Measurements from ENCODE around the gene SLC35E1.
"Not testable (repeated sequence)": the region's sequence is repeated elsewhere in the genome, so short reads cannot be mapped to it uniquely, and the experiment has no call there.

The SLC35E1 gene

GRCh38 chr19:16520986-16521624, 51.1 kb downstream of the SLC35E1 start:
- DNase-seq = no peak

DNA sequence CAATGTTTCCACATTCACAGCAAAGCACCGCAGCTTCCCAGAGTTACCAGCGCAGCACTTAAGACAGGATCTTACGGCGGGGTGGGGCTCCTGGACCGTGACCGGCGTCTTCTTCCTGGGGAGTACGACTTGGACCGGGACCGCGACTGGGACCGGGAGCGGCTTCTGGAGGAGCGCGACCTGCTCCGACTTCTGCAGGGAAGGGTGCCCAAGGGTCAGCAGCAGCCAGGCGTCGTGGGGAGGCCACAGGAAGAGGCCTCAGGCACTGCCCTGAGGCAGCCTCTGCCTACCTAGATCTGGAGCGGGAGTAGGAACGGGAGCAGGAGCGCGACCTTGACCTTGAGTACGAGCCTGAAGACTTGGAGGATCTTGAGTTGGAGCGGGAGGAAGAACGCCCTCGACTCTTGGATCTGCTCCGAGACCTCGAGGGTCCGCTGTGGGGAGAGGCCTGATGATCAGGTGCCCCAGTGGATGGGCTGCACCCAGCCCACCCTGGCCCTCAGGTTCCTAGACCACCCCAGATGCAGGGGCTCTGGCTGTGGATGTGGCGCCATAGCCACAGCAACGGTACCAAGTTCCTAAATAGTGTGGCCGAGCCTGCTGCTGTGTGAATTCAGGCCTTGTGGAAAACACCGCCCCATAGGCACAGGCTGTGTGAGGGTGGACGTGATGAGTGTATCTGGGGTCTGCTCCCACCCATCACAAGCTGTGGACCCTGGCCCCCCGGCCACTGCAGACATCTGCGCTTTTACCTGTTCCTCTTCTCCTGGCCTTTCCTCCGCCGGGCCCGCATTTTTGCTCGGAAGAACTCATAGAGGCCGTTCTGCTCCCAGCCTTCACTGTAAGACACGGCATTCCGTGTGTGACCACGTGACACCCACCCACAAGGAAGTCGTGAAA, 51.9 kb downstream of the SLC35E1 start:
- DNase-seq = no peak

DNA sequence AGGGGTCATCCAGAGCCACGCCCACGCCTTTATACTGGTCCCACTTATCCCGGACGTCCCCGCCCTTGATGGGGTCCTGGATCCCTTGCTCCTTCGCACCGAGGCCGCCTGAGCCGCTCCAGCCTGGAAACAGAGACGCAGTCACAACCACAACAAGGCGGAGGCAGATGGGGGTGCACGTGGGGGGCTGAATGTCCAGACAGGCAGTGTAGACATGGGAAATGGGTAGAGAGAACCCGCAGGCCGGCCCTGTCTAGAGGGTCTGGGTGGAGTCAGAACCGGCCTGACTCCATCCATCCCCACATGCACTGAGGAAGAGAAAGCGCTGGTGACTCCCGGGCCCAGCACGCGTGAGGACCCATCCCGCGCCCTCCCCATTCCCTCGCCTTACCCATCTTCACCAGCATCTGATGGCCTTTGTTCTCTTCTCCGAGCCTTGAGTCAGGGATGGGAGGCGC, 53.0 kb downstream of the SLC35E1 start:
- DNase-seq = no peak

- no peak for DNase-seq
These were observed 53.6 kb downstream of the SLC35E1 start for GRCh38 chr19:16518483-16519229.

DNA sequence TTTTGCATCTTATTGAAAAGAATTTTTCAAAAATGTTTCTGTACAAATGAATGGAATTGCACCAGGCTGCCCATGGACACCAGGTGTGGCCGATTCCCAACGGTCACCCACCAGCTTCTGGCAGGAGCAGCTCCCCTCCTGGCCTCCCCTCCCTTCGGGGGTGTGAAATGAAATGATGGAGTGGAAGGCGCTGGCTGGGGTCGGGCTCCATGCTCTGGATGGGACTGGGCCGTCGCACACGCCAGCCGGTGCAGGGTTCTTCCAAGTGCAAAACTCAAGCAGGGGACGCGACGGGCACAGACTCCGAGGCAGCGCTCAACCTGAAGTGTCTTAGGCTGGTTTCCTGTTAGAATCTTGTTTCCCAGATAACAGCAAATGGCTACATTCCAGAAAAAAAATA, 54.2 kb downstream of the SLC35E1 start:
- no peak for DNase-seq

DNA sequence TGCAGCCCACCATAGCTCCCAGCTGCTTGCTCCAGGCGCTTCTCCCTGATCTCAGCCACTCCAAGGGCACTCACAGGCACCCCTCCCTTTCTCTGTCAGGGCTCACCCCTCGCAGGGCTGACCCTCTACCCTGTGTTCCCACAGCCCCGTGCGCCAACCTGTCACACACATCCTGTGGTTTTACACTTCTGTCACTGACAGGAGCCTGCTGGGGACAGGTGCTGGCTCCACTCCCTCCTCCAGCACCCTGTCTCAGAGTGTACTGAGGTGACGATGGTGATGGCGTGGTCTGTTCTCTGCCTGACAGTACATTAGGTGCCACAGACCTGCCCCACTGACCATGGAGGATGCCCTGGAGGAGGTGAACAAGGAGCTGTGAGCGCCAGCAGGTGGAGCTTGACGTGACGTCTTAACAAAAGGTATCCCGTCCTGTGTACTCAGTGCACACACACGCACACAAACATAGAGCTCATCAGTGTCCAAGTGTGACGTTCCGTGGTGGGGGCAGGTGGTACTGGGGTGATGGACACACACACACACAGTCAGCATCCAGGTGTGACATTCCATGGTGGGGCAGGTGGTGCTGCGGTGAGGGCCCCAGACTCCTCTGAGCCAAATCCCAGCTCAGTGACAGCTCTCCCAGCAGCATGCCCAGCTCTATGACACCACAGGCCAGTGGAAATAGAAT, 55.1 kb downstream of the SLC35E1 start:
- peak in 1 of 2 donors; percentile 5 for DNase-seq

- no peak for DNase-seq
These were observed 55.8 kb downstream of the SLC35E1 start for GRCh38 chr19:16516381-16516780.

GRCh38 chr19:16514383-16515019, 57.7 kb downstream of the SLC35E1 start:
- DNase-seq = no peak

DNA sequence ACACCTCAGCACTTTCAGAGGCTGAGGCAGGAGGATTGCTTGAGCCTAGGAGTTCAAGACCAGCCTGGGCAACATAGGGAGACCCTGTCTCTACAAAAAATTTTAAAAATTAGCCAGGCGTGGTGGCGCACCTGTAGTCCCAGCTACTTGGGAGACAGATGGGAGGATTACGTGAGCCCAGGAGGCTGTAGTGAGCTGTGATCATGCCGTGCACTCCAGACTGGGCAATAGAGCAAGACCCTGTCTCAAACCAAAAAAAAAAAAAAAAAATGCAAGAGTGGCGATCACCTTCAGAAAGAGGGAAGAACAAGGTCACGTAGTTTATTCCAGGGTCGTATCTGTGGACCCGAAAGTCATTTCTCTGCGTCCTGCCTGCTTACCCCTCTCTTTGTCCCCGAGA, 59.6 kb downstream of the SLC35E1 start:
- not testable (repeated sequence) for DNase-seq

DNA sequence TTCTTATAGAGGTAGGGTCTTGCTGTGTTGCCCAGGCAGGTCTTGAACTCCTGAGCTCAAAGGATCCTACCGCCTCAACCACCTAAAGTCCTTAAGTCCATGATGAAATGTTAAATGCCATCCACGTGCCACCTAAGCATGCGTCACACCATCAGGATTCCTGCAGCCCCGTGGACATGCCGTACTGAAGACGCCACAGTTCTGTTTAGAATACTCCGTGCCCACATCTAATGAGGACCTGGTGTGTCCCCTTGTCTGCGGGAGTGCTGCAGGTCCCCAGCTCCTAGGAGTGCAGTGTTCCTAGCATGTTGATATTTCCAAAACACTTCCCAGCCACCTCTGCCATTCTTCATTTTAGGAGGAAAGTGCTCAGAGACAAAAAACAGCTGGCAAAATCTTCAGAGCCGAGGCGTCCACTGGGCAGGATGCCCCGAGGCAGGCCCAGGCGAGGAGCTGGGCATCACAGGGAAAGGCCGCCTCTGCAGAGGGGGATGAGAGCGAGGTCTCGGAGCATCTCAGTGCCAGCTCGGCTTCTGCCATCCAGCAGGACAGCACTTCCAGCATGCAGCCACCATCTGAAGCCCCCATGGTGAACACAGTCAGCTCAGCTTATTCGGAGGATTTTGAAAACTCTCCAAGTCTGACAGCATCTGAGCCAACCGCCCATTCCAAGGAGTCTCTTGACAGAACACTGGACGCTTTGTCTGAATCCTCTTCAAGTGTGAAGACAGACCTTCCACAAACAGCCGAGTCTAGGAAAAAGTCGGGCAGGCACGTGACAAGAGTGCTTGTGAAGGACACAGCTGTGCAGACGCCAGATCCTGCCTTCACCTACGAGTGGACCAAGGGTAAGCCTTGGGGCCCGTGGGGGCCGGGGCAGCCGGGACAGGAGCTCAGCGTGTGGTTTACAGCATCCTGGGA, 62.8 kb downstream of the SLC35E1 start:
- no peak for DNase-seq

GRCh38 chr19:16508546-16508945, 63.7 kb downstream of the SLC35E1 start:
- DNase-seq = no peak

DNA sequence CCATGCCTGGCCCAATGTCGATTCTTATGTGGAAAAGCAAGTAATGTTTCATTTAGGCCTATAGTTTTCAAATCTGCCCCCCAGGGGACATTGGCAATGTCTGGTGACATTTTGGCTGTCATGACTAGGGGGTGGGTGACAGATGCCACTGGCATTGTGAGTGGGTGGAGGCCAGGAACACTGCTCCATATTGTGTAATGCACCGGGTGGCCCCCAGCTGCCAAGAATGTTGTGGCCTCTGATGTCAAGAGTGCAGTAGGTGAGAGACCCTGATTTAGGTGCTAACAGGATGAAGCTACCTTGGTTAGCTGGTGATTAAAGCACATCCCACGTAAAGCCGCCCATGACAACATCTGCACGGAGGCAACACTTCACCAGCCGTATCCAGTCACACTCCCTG, 65.3 kb downstream of the SLC35E1 start:
- DNase-seq = no peak

DNA sequence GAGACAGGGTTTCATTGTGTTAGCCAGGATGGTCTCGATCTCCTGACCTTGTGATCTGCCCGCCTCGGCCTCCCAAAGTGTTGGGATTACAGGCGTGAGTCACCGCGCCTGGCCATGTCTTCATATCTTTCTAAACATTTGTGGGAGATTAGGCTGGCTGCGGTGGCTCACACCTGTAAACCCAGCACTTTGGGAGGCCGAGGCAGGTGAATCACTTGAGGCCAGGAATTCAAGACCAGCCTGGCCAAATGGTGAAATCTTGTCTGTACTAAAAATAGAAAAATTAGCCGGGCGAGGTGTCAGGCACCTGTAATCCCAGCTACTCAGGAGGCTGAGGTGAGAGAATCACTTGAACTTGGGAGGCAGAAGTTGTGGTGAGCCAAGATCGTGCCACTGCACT, 66.1 kb downstream of the SLC35E1 start:
- not testable (repeated sequence) for DNase-seq

DNA sequence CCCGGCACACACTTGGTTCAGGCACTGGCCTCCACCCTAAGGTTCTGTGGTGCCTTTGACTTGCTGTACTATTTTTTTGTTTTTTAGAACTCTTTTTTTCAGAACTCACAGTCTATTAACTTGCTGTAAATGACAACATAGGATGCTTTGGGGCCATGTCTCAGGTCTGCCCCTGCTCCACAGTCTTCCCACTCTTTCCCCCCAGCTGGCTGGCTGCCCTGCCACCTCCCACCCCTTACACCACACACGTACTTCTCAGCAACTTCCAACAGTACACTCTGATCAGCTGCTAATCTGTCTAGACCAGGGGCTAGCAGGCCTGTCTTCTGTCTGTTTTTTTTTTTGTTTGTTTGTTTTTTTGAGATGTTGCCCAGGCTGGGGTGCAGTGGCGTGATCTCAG, 67.9 kb downstream of the SLC35E1 start:
- DNase-seq = no peak

Measured in CD4-positive, alpha-beta T cell treated with Interleukin-4 for 1 hour (primary cell).